ENCODE results near the gene ZNF445.
"Not testable (repeated sequence)": the region's sequence is repeated elsewhere in the genome, so short reads cannot be mapped to it uniquely, and the experiment has no call there.

Gene ZNF445

GRCh38 chr3:44477312-44478030 is at the start of gene ZNF445:
Gene ZNF445 (minus strand): TSS chr3:44477670. CDS start chr3:44455549, 22,121 bp downstream.
- DNase-seq (ENCODE audit: insufficient read length, low spot score) (peak; percentile 70), FAIRE-seq (no peak)

DNA sequence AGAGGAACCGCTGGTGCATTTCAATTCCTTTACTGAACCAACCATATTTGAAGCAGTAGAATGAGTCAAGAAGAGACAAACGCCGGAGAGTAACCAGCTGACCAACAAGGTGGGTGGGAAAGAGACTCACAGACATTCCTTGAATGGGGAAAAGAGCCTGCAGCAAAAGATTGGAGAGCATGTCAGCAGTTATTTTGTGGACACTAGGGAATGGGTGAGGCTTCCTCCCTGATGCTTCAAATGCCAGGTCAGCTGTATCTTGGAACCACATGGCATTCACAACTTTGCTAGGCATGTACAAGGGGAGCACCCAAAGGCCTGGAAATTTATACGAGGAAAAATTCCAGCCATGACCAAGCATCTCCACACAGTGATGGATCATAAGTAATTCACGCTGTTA is 47.6 kb upstream of the ZNF445 start:
- no peak for FAIRE-seq
- DNase-seq (ENCODE audit: insufficient read length, low spot score): no peak

GRCh38 chr3:44522494-44522933 is 45.0 kb upstream of the ZNF445 start:
- DNase-seq (ENCODE audit: insufficient read length, low spot score) (no peak), FAIRE-seq (no peak)

DNA sequence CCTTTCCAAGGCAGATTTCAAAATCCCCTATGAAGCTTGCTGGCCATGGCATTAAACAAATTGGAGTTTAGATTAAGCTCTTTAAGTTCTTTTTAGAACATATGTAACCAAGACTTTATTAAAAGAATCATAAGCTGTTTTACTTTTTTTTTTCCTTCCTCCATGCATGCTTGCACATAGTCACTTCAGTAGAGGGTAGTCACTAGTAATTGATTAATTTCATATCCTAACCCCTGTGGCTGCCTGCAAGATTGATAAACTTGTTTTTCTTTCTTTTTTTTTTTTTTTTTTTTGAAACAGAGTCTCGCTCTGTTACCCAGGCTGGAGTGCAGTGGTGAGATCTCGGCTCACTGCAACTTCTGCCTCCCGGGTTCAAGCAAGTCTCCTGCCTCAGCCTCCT is 44.3 kb upstream of the ZNF445 start:
- DNase-seq (ENCODE audit: insufficient read length, low spot score): no peak
- no peak for FAIRE-seq

GRCh38 chr3:44518782-44519156 is 41.3 kb upstream of the ZNF445 start:
- DNase-seq (ENCODE audit: insufficient read length, low spot score) (no peak), FAIRE-seq (no peak)

DNA sequence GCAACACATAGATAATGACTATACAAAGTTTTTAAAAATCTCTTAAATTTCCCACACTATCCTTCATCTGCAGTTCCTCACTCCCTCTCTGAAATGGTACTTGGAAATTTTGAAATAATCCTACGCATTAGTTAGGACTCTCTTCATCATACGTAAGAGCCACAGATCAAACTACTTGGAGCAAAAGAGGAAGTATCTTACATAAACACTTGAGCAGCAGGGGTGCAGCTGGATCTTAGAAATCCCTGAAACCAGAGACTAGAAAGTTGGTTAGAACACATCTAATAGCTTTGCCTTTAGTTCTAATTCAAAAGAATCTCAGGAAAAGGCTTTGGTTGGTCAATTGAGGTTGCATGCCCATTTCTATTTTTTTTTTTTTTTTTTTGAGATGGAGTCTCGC is 38.8 kb upstream of the ZNF445 start:
- FAIRE-seq (no peak), DNase-seq (ENCODE audit: insufficient read length, low spot score) (no peak)

GRCh38 chr3:44513513-44513912 is 36.0 kb upstream of the ZNF445 start:
- no peak for FAIRE-seq

DNA sequence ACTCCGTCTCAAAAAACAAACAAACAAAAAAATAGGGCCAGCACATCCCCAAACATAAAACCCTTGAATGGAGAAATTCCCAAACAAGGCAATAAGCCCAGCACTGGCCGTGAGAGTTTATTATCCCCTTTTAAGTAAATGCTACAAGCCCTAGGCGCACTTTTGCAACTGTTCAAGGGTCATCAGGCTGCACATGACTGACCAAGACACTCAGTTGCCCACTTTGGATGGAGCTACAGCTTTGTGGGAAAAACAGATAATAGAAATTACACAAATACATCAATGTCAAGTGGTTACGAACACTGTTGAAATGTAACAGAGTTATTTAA is 33.7 kb upstream of the ZNF445 start:
- DNase-seq (ENCODE audit: insufficient read length, low spot score) (no peak), FAIRE-seq (peak; percentile 4)

More at GRCh38 chr3:44513513-44513912, 36.0 kb upstream of the ZNF445 start:
- no peak for DNase-seq (ENCODE audit: insufficient read length, low spot score)

- FAIRE-seq (peak; percentile 83), DNase-seq (ENCODE audit: insufficient read length, low spot score) (peak; percentile 35)
Observed at GRCh38 chr3:44510000-44510368, 32.5 kb upstream of the ZNF445 start.

GRCh38 chr3:44509393-44509921 is 32.0 kb upstream of the ZNF445 start:
- no peak for FAIRE-seq

DNA sequence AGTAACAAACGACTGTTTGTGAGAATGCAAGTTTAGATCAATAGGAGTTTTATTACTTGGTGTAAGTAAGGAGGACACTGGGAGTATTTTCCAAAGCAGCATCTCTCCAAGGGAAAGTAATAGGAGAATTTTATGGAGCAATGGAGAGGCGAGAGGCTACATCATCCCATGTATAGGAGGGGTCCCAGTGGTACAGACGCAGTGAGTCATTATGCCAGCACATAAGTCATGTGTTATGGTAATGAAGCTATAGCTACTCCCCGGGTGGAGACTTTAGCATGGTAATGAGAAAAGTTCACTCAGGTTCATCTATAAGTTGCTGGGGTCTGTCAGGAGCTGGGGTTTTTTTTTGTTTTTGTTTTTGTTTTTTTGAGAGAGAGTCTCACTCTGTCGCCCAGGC is 29.5 kb upstream of the ZNF445 start:
- no peak for DNase-seq (ENCODE audit: insufficient read length, low spot score)
- no peak for FAIRE-seq

More at GRCh38 chr3:44509393-44509921, 32.0 kb upstream of the ZNF445 start:
- no peak for DNase-seq (ENCODE audit: insufficient read length, low spot score)

DNA sequence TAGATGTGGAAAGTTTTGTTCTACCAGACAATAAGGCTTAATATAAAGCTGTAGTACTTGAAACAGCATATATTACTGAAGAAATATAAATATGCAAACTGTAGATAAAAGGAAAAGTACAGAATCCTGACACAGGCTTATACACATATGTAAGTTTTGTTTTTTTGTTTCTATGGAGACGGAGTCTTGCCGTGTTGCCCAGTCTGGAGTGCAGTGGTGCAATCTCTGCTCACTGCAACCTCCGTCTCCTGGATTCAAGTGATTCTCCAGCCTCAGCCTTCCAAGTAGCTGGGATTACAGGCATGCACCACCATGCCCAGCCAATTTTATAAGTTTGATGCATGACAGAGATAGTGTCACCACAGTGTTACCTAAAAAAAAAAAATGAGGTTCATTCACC is 29.1 kb upstream of the ZNF445 start:
- FAIRE-seq: no peak

DNA sequence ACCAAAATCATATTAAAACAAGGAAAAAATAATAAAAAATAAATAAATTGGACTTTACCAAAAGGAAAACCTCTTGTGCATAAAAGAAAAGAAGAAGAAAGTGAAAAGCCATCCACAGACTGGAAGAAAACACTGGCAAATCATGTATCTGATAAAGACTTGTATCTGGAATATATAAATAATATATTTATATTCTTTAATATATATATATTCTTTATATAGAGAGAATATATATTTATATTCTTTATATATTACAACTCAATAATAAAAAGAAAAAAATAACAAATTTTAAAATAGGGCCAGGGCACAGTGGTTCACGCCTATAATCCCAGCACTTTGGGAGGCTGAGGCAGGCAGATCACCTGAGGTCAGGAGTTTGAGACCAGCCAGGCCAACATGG is 27.1 kb upstream of the ZNF445 start:
- DNase-seq (ENCODE audit: insufficient read length, low spot score) (no peak), FAIRE-seq (no peak)

More for the DNA sequence above, 29.1 kb upstream of the ZNF445 start:
- DNase-seq (ENCODE audit: insufficient read length, low spot score): no peak

GRCh38 chr3:44503178-44503577 is 25.7 kb upstream of the ZNF445 start:
- DNase-seq (ENCODE audit: insufficient read length, low spot score); FAIRE-seq: not testable (repeated sequence)

- FAIRE-seq (no peak), DNase-seq (ENCODE audit: insufficient read length, low spot score) (no peak)
Observed at GRCh38 chr3:44501971-44502370, 24.5 kb upstream of the ZNF445 start.

DNA sequence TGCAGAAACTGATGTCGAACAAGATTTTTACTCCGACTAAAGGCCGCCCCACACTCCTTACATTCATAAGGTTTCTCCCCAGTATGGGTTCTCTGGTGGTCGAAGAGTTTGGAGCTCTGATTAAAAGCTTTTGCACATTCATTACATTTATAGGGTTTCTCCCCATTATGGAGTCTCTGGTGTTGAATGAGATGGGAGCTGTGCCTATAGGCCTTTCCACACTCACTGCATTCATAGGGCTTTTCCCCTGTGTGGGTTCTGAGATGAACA is 22.4 kb upstream of the ZNF445 start:
- peak; percentile 64 for FAIRE-seq
- not testable (repeated sequence) for DNase-seq (ENCODE audit: insufficient read length, low spot score)

- DNase-seq (ENCODE audit: insufficient read length, low spot score) (no peak), FAIRE-seq (no peak)
Observed at GRCh38 chr3:44499149-44499898, 21.9 kb upstream of the ZNF445 start.

GRCh38 chr3:44495636-44496415 is 18.4 kb upstream of the ZNF445 start:
- no peak for FAIRE-seq
- DNase-seq (ENCODE audit: insufficient read length, low spot score): no peak

- FAIRE-seq (no peak), DNase-seq (ENCODE audit: insufficient read length, low spot score) (no peak)
Observed at GRCh38 chr3:44492496-44492895, 15.0 kb upstream of the ZNF445 start.

DNA sequence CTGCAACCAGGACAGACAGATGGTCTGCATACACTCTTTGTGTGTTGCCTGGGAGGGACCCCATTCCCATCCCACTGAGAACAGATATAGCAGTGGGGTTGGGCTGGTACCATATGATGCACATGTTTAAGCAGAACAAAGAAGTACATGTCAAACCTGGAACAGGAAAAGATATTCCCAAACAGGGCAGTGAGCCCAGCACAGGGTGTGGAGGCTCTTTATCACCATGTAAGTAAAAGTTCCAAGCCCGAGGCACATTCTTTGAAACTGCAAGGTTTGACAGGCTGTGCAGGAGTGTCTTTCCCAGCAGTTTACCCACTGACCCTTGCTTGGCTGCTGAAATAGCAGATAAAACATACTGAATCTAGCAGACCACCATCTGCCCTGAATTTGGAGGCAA is 5.3 kb upstream of the ZNF445 start:
- FAIRE-seq (peak; percentile 8), DNase-seq (ENCODE audit: insufficient read length, low spot score) (no peak)

DNA sequence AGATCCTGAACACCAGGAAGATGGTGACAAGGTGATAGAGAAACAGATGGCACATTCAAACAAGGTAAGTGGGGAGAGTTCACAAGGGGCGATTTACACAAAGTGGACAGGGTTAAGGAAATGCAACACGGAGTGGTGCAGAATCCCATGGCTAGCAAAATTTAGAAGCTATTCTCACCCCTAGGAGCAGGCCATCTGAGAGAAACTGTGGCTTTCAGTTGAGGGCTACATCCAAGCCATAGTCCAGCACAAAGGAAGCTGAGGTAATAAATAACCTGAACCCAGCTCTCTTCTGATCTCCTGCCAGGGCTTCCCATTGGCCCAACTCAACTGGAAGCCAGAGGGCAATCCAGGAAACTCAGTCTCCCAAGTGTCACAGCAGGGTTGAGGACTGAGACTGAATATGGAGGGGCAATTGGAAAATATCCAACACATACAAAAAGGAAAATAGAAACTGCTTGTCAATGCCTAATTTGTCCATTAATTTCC is 1.2 kb upstream of the ZNF445 start:
- FAIRE-seq: no peak
- no peak for DNase-seq (ENCODE audit: insufficient read length, low spot score)

All from GM19239 (cell line).